Spleen (tissue), 7 donors: ENCODE data around the gene EIF3F.

Experiments used
- POLR2A ChIP-seq, 3 donors: fragments of 450-650 bp; IDR thresholded peaks; one replicate each; pipeline ENCODE4 v1.5.1; 2017; ENCODE audit warnings: antibody characterized with exemption in 3 of 3, mild to moderate bottlenecking in 1 of 3
- TF ChIP-seq, protein P1 (sequence below), 11 experiments: fragments of 200-600 bp in 7 of 11; fragments of 450-650 bp in 4 of 11; sonication (generic) in 4 of 11; IDR thresholded peaks in 8 of 11; conservative IDR thresholded peaks in 3 of 11; 1 replicate in 7 of 11; 2 replicates in 4 of 11; pipeline versions ENCODE4 v1.4.0 to v1.8.0; 2016 to 2021; ENCODE audit warnings: antibody characterized with exemption in 11 of 11, inconsistent platforms in 4 of 11, mild to moderate bottlenecking in 1 of 11
- donor health status: DM: no; HTN: no; CAD: no; lungs with moderate emphysema.
- donor health status: DM: no; HTN: no; CAD: no.
- donor health status: DM: no; HTN: no; CAD: no.

DNA sequence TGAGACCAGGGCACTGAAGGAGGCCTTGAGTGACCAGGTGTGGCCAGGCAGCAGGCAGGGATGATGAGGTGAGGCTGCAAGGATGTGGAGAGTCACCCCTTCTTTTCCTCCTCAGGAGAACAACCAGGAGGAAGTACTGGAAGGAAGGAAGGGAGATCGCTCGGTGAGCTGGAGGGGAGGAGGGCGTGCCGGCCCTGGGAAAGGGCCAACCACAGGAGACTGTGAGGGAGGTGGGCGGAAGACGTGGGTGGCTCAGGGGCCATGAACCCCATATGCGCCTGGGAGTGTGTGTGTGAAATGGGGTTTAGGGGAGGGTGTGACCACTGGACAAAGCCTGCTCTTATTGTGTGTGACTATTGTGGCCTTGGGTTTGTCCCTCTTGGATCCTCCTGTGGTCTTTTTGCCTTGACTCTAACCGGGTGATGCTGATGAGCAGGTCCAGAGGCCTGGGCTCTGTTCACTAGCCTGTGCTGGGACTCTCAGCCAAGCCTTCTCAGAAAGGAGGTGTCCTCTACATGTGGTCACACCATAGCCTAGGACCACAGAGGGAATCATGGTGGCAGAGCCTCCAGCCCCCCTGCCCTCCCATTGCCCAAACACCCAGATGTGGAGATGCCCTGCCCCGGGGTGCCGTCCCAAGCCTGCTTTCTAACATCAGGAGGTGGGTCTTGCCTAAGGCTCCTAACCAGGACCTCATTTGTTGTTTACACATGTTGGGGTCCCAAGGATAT is 52.6 kb downstream of the EIF3F start:
- TF ChIP-seq, protein P1, sequence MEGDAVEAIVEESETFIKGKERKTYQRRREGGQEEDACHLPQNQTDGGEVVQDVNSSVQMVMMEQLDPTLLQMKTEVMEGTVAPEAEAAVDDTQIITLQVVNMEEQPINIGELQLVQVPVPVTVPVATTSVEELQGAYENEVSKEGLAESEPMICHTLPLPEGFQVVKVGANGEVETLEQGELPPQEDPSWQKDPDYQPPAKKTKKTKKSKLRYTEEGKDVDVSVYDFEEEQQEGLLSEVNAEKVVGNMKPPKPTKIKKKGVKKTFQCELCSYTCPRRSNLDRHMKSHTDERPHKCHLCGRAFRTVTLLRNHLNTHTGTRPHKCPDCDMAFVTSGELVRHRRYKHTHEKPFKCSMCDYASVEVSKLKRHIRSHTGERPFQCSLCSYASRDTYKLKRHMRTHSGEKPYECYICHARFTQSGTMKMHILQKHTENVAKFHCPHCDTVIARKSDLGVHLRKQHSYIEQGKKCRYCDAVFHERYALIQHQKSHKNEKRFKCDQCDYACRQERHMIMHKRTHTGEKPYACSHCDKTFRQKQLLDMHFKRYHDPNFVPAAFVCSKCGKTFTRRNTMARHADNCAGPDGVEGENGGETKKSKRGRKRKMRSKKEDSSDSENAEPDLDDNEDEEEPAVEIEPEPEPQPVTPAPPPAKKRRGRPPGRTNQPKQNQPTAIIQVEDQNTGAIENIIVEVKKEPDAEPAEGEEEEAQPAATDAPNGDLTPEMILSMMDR (IDR thresholded peaks at IDR 0.05 in 8 of 11, conservative IDR thresholded peaks at IDR 0.05 in 3 of 11) = no peak
- no peak for TF ChIP-seq POLR2A (IDR thresholded peaks at IDR 0.05)
